ENCODE measurements around the gene PATL1.
A peak's percentile ranks its signal among the peaks of the same experiment; 100 is the strongest.
"Not testable (repeated sequence)": the region's sequence is repeated elsewhere in the genome, so short reads cannot be mapped to it uniquely, and the experiment has no call there.

Gene PATL1

GRCh38 chr11:59673291-59673690 is 4.5 kb upstream of the PATL1 start:
- no peak for DNase-seq

- DNase-seq = no peak
Measured at GRCh38 chr11:59671471-59671870, 2.6 kb upstream of the PATL1 start.

DNA sequence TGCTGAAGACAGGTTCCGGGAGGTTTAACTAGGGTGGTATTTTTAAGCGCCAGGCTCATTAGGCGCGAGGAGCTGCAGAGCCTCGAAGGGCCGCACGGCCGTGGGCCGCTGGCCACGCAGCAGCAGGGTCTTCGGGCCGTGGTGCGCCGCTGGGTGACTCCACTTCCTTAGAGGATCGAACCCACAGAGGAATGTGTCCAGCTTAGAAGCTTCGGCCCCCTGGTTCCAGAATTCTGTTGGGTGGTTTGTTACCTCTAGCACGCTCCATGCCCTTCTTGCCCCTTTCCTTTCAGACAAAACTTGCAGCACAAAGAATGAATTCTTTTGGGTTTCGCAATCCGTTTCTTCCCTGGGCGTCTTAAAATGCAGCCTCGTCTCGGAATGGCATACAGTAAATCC is 773 bp upstream of the PATL1 start:
- no peak for DNase-seq

DNA sequence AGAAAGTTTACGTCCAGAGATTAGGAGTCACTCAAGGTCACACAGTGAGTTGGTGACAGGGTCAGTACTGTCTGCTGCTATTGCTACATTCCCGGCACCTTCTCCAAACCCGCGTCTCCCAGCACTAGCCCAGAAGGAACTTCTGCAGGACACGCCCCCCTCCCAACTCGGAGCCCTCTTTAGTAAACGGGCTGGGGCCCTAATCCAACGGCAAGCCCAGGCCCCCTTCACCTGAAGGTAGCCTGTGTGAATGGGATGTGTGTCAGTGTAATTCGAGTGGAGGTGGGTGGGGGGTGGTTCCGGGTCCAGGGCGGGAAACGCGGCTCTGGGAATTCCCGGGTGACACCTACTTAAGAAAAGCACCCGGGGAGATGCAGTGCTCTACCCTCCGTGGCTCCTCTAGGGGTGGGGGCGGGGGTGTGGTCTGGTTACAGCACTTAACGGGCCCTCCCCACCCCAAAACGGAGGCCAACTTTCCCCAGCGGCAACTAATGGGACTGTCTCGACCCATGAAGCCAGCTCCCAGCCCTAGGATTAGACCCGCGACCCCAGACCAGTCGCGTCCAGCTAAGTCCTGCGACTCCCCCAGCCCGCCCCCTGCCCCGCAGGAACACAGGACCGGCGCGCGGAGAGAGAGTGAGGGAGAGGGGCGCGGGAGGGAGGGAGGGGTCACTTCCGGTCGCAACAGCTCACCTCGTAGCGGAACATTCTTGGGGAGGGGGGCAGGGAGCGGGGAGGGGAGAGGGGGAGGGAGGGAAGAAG is 468 bp downstream of the PATL1 start:
- peak; percentile 84 for DNase-seq

GRCh38 chr11:59667812-59668187 is 1.0 kb downstream of the PATL1 start:
- no peak for DNase-seq

- DNase-seq = no peak
Measured at GRCh38 chr11:59666969-59667368, 1.9 kb downstream of the PATL1 start.

DNA sequence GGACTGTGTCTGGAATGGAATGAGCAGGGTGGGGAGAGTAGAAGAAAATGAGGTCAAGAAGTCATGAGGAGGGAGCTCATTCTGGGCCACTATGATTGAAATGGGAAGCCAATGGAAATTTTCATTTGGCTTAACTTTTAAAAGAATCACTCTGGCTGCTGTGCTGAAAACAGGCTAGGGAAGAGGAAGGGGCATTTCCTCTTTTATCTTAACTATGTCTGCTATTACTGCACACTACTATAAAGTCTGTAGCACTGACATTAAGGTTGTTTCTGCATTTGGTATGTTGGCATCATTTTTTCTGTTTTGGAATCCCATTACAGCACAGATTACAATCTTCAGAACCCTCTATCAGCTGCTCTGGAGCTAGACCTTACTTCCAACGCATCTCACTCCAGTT is 8.2 kb downstream of the PATL1 start:
- DNase-seq = no peak

DNA sequence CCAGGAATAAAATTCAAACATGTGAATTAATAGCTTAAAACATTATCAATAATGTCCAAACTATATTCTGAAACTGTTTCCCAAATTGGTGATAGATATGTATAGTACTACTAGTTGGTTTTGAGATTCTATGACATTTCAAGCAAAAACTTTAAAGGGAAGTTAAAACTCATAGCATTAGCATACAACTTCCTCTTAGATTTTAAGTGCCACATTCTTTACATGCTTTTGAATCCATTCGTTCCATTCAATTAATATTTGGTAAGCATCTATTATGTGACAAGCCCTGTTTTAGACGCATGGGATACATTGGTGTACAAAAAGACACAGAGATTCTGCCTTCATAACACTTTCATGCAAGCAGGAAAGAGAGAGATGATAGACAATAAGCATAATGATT is 8.9 kb downstream of the PATL1 start:
- DNase-seq = no peak

DNA sequence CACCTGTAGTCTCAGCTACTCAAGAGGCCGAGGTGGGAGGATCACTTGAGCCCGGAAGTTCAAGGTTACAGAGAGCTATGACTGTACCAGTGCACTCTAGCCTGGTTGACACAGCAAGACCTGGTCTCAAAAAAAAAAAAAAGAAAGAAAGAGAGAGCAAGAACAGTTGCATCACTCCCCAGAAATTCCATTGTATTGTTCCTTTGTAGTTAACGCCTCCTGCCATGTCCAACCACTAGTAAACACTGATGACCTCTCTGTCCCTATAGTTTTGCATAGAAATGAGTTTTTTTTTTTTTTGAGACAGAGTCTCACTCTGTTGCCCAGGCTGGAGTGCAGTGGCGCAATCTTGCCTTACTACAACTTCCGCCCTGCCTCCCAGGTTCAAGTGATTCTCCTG is 10.8 kb downstream of the PATL1 start:
- no peak for DNase-seq

GRCh38 chr11:59654893-59655292 is 13.9 kb downstream of the PATL1 start:
- no peak for DNase-seq

- no peak for DNase-seq
Measured at GRCh38 chr11:59647245-59647980, 21.4 kb downstream of the PATL1 start.

GRCh38 chr11:59644528-59644927 is 24.3 kb downstream of the PATL1 start:
- DNase-seq = no peak

DNA sequence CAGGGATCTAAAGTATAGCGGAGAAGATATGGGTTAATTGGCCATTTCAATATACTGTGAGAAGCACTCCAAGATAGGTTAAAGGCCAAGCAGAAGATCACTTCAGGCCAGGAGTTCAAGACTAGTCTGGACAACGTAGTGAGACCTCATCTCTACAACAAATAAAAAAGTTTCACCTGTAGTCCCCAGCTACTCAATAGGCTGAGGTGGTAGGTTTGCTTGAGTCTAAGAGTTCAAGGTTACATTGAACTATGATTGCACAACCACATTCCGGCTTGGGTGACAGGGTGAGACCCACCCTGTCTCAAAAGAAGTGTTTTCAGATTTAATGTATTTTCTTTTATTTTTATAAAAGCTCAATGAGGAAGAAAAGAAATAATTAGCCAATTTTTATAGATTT is 25.4 kb downstream of the PATL1 start:
- no peak for DNase-seq

- DNase-seq = no peak
Measured at GRCh38 chr11:59641156-59641555, 27.7 kb downstream of the PATL1 start.

GRCh38 chr11:59630493-59630892 is 38.3 kb downstream of the PATL1 start:
- no peak for DNase-seq

GRCh38 chr11:59629996-59630395 is 38.8 kb downstream of the PATL1 start:
- no peak for DNase-seq

GRCh38 chr11:59626969-59627368 is 41.9 kb downstream of the PATL1 start:
- not testable (repeated sequence) for DNase-seq

GRCh38 chr11:59625703-59626102 is 43.1 kb downstream of the PATL1 start:
- DNase-seq = no peak

- DNase-seq = no peak
Measured at GRCh38 chr11:59617876-59618275, 51.0 kb downstream of the PATL1 start.

GRCh38 chr11:59616396-59616982 is 52.3 kb downstream of the PATL1 start:
- no peak for DNase-seq

GRCh38 chr11:59615637-59616395 is 53.0 kb downstream of the PATL1 start, which contains the start of gene OSBP:
Gene OSBP (minus strand): TSS chr11:59615774. CDS start chr11:59615664, 110 bp downstream.
- DNase-seq = peak; percentile 98

DNA sequence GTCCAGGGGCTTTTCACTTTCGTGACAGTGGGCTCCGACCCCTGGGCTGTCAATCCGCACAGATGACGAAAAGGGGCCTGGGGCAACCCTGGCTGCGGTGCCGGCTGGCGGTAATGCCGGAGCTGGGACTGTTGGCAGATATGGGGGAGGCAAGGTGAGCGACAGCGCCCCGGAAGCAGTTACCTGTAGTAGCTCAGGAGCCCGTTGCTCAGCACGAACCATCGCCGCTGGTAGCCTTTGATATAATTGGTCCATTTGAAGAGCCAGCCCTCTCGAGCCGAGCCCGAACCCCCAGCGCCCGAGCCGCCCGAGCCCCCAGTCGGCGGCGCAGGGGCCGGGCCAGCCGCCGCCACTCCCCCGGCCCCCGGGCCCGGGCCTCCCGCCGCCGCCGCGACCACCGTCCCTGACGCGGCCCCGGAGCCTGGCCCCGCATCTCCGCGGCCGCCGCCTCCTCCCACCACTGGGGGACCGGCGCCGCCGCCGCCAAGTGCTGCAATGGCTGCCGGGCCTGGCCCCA is 53.7 kb downstream of the PATL1 start:
- peak; percentile 79 for DNase-seq
